Head of caudate nucleus (tissue), 42 donors: ENCODE measurements around the gene DCDC2C.

Experiments
- DNase-seq, 42 donors: peaks; one replicate each; pipeline versions ENCODE4 v3.0.0 to v3.0.0-alpha.2; 2020 to 2021; ENCODE audit warnings: mixed read lengths in 7 of 42
- intact Hi-C: fragments of 100-400 bp; cut with DNase I; formaldehyde crosslinking; loops from one replicate; pipeline ENCODE4 v1.15.0; 2022

The DCDC2C gene

DNA sequence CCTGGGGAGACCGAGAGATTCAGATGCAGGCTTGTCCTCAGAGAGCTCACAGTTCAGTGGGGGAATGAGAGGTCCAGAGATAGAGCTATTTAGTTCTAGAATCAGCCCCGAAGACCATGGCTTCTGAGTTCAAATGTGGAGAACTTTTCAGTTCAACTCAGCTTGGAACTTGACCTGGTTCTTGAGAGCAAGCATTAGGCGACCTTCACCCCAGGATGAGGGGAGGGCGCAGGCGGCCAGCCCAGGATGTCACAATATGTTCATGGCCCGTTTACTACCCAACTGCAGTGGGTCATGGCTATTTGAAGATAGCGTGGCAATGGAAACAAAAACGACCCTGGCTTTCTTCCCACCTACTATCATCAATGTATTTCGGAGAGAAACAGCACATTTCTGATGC is 33.8 kb downstream of the DCDC2C start:
- no peak for DNase-seq
- intact Hi-C loops = no loop called here

DNA sequence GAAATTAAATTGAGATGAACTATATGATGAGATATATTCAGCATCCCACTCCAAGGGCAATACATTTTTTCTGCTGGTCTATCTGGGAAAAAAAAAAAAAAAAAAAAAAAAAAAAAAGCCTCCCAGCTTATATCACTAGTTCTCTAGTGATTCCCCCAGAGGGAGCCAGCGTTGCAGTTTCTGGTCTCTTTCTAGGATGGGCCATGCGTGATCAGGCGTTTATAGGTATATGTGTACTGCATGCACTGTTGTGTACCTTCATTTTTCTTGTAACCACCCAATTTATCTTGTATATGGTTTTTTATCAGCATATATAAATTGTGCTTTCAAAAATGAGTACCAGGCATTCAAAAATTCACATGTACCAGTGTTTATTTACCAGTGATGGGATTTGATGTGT is 35.1 kb downstream of the DCDC2C start:
- intact Hi-C loops = no loop called here
- DNase-seq = no peak

DNA sequence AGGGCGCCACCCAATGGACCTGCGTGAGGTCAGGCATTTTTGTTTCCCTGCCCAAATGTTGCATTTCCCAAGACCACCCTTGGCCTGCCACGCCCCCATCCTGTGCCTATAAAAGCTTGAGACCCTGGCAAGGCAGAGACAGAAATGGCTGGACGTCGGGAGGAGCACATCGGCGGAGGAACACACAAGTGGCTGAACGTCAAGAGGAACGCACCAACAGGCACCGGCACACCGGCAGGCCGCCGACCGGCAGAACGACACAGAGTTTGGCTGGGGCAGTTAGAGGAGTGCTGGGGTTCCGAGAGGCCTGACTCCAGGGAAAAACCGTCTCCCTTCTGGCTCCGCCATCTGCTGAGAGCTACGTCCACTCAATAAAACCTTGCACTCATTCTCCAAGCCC is 35.9 kb downstream of the DCDC2C start:
- no peak for DNase-seq
- intact Hi-C loops = no loop called here

DNA sequence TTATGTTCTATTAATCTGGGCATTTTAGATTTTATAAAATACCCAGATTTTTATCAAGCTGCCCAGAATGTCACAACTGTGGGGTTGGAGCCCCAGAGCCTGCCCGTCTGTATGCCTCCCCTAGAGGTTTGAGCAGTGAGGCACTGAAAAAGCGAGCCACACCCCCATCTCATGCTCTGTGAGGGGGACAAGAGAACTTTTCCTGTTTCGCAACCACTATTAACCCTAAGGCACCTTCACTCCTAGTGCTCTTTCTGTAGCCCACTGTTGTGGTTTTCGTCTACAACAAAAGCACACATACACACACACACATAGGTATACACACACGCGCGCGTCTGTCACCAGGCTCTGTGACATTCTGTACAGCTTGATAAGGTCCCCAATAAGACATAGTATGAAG is 38.0 kb downstream of the DCDC2C start:
- intact Hi-C loops = no loop called here
- no peak for DNase-seq

DNA sequence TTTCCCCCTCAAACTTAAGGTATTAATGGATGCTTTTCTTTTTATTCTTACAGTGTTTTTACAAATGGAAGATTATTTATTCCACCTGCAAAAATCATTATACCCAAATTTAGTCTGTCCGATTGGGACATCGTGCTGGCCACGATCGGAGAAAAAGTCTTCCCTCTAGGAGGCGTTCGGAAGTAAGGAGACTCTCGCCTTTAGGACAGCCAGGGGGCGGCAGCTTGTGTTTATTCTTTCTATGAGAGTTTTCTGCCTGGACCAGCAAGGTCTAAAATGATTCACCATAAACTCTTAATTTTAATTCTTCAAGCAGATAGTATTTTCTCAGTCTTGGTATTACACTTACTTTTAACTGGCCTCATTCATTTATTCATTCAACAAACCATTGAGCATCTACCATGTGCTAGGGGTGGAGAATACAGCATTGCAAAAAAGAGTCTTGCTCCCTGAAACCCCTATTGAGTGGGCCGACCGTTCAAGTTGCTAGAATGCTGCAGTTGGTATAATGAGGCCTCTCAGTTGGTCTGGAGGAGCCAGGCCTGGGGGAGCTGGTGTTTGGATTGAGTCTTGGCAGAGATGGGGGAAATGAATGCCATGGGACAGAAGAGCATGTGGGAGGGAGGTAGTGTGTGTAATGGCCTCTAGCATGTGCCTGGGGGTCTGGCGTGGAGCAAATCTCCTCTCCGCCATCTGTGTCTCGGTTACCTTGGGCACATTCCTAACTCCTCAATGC is 38.7 kb downstream of the DCDC2C start:
- intact Hi-C loops = no loop called here
- DNase-seq = no peak

DNA sequence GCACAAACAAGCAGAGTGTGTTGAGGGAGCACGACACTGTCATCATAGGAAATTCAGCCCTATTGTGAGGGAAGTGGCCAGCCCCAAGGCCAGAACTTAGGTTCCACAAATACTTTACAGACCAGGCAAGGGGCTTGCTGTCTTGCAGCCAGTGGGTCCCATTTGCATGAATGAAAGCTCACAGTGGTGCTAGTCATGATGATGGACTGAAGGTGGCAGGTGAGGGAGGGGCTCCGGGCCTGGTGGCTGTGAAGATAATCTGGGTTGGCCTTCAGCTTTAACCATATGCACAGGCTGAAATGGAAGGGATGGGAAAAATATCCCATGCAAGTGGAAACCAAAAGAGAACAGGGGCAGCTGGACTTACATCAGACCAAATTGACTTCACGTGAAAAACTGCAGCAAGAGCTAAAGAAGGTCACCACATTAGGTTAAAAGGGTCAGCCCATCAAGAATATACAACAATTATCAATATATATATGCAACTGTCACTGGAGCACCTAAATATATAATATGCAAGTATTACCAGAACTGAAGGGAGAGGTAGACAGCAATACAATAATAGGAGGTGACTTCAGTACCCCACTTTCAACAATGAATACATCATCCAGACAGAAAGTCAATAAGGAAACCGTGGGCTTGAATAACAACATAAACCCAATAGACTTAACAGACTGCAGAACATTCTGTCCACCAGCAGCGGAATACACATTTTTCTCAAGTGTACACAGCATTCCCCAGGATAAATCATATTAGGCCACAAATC is 39.6 kb downstream of the DCDC2C start:
- intact Hi-C loops = no loop called here

DNA sequence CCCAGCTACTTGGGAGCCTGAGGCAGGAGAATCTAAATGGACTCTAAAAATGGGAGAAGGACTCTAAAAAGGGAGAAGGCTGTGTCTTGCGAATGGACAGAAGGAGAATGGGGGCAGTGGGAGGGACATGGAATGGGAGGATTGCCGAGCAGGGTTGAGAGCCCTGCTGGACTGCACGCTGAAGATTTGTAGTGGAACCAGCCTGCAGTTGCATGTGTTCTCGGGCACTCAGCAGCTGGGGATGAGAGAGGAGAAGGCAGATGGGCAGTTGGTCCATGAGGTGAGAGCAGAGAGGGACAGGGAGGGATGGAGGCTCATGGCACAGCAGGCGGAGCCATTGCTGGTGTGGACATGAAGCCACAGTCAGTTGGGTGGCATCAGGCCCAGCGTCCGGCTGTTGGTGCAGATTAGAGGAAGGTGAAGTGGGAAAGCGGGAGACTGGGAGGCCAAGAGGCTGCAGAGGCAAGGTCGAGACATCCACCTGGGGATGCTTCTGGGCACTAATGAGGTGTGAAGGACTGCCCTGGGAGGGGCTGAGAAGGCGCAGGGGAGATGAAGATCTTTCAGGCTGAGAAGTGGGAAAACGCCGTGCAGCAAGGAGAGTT is 40.7 kb downstream of the DCDC2C start:
- intact Hi-C loops = no loop called here
- DNase-seq = peak in 1 of 42 donors; percentile 39

More for the DNA sequence above, 39.6 kb downstream of the DCDC2C start:
- no peak for DNase-seq

DNA sequence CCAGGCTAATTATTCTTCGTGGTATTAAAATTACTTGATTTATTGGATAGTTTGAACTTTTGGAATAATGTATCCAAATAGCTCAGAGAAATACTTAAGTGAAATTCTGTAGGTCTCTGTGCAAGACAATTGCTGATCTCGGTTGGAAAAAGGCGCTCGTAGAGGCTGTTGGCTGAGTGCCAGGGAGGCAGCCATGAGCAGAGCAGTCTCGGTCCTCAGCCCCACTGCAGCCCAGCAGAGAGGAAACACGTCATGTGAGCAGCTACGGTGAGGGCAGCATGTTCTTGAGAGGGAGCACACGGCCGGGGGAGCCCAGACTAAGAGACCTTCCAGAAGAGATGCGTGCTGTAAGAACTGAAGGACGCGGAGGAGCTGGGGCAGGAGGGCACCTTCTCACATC is 42.5 kb downstream of the DCDC2C start:
- DNase-seq = peak in 1 of 42 donors; percentile 38
- intact Hi-C loops = no loop called here

DNA sequence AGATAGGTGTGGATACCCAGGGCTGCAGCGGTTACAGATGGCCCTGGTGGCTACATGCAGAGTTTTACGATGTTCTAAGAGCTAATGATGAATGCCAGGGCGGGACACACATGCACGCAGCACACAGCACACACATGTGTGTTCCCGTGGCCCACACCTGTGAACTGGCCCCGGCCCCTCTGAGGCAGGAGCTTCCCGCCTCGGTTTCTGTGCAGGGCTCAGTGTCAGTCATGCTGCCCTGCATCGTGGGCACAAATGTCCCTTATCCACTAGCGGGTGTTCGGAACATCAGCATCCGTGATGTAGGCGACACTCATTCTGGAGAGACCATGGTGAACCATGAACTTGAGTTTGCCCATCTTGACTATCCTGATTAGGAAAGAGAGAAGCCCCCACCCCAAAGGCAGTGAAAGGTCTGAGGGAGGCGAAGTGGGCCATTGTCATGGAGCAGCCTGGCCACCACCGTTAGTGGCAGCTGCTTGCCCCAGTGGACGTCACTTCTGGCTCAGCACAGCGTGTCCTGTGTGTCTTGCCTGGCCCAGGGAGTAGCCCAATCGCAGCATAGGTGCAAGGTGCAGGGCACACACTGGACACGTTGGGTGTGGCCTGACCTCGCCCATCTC is 43.8 kb downstream of the DCDC2C start:
- intact Hi-C loops = no loop called here
- peak in 1 of 42 donors; percentile 23 for DNase-seq

DNA sequence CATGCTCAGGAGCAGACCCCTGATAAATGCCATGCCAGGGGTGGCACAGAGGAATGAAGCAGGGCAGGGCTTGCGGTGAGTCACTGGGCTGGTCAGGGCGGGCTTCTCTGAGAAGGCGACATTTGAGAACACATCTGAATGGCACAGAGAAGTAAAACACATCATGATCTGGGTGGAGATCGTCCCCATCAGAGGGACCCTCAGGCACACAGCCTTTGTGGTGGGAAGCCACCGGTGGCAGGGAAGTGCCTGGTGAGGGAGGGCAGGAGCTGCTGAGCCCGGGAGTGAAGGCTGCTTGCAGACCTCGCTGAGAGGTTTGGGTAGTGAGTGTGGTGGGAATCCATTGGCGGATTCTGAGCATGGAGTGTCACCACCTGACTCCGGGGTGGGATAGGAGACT is 44.5 kb downstream of the DCDC2C start:
- intact Hi-C loops = no loop called here
- peak in 1 of 42 donors; percentile 23 for DNase-seq

DNA sequence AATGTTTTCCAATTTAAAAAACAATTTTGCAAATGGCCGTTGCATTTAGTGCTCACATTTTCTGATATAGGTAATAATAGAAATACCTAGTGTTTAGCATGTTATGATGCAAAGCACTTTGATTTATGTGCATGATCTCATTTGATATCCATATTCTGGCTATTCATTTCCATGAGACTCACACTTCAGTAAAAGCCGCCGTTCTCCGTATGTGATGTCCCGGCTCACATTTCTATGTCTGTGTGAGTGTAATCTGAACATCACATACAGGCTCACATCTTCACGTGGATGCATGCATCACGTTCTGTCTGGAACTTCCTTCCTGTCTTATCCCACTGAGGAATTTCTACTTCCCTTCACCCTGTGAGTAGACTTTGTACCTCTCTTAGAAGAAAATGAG is 45.8 kb downstream of the DCDC2C start:
- intact Hi-C loops = no loop called here
- DNase-seq = peak in 1 of 42 donors; percentile 1

DNA sequence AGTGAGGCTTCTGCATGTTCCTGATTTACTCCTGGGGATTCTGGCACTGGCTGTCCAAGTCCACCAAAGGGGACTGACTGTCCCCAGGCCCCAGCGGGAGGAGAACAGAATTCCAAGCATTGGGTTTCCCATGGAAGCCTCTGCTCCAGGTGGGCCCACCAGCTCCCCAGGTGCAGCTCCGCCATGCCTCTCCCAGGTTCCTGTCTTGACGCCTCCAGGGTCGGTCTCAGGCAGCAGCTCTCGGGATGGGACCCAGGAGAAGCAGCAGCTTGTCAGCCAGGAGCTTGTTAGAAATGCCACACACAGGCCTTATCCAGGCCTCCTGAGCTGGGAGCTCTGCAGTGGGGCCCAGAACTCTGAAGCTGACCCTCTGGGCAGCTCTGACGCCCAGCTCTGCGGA is 47.9 kb downstream of the DCDC2C start:
- intact Hi-C loops = no loop called here
- peak in 1 of 42 donors; percentile 34 for DNase-seq

DNA sequence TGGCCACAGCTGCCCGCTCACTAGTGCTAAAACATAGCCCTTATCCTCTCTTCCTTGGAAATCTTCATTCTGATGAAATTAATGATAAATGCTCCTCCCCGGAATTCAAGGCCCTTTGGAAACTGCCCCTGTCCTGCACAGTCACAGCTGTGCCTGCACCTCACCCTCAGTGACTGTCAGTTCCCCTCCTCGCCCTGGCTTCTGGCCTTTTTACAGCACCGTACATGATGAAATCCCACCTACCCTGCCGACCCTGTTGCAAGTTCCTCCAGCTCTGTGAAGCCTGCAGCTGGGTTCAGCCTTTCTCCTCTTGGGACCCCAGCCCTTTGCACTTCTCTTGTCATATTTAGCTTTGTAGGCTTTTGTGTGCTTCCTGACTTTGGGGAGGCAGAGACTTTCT is 48.4 kb downstream of the DCDC2C start:
- intact Hi-C loops = no loop called here
- peak in 1 of 42 donors; percentile 38 for DNase-seq

DNA sequence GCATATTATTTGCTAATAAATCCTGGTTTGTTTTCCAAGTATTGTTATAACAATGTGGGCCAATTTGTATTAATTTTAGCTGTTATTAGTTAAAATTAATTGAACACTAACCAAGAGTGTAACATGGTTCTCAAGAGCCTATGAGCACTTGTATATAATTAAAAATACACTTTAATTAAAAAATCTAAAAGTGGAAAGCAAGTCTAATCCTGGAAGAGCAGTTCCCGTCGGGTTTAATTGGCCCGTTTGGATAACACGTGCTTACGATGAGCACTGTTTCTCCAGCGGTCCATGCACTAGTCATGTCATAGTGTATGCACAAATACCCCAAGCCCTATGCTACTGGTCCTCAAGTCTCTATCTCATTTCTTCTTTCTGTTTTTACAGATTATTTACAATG is 49.0 kb downstream of the DCDC2C start:
- no peak for DNase-seq
- intact Hi-C loops = no loop called here

DNA sequence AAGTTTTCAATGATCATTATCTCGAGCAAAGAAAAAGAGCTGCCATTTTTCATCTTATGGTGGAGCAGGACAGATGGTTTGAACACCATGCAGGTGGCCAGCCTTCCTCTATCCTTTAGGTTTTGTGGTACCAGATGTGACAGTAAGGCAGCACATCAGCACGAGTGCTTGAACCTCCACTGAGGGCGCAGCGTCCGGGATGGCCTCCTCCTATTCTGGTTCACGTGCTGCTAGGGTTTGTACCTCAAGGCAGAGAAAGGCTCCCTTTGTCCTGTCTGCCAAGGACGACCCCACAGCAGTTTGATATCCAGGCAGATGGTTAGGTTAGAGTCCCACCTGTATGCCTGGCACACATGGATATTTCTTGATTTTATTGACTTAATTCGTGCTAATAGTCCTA is 50.2 kb downstream of the DCDC2C start:
- intact Hi-C loops = no loop called here
- DNase-seq = peak in 1 of 42 donors; percentile 36

DNA sequence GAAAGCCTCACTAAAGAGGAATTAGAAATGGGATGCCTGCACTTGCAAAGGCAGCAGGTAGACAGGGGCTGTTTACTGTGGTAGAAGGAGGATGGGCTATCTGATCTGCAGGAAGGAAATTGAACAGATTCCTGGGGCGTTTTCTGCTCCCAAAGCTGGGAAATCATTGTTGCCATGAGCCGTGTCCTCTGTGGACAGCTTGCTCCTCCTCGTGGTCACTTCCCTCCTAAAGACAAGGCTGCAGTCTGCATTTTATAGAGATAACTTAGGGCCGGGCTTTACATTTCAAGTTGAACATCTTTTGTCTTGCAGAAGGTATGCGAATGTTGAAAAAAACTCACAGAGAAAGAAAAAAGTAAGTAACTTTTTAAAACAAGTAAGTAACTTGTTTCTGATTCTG is 50.9 kb downstream of the DCDC2C start:
- intact Hi-C loops = no loop called here
- DNase-seq = no peak

DNA sequence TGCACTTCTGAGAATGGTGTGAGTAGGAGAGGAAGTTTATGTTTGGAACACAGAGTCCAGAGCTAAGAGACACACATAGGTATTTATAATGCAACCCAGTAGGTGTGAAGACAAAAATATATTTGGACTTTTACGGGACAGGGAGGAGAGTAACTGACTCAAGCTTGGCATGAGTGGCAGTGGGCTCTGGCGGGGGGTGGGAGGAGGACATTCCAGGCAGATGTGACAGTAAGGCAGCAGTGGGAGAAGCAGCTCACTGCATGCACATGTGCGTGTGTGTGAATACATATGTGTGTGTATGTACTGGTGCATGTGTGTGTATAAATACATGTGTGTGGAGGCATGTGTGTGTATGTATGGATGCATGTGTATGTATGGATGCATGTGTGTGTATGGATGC is 51.4 kb downstream of the DCDC2C start:
- no peak for DNase-seq
- intact Hi-C loops = no loop called here

DNA sequence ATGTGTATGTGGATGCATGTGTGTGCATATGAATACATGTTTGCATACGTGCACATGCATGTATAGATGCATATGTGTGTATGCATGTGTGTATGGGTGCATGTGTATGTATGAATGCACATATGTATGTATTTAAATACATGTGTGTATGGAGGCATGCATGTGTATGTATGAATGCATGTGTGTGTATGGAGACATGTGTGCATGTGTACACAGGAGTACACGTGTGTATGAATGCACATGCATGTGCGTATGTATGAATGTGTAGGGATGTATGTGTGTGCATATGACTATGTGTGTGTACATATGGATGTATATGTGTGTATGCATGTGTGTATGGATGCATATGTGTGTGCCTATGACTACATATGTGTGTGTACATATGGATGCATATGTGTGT is 51.9 kb downstream of the DCDC2C start:
- intact Hi-C loops = no loop called here
- no peak for DNase-seq

DNA sequence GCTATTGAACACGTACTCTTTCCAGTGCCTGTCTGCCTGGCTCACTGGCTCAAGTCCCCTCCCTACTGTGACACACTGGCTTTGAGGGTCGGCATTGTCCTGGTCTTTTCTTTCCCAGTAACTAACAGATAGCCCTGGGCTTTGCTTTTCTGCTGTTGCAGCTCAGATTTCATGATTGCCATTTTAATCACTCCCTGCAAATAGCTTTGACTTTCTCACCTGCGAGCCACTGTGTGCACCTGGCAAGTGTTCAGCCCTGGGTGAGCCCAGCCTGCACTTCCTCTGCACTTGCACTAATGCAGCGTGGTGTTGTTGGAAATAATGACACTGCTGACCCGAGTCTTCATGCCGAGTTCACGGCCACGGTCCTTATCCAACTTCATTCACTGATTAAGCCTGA is 52.9 kb downstream of the DCDC2C start:
- no peak for DNase-seq
- intact Hi-C loops = no loop called here

DNA sequence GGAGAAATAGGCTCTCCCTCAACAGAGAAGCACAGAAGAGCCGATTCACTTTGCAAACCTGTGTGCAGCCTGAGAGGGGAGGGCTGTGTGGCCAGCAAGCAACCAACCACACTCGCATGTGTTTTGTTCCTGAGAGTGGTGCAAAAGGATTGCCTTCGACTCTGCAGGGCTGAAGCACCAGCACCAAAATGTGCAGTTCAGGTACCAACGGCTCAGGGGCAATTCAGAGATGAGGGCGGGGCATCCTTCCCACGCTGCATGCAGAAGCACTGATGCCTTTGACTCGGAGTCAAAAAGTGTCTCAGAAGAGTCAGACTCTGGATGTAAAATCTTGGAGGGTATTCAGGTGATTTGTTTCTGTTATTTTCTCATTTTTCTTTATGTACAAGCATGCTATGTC is 55.5 kb downstream of the DCDC2C start:
- peak in 20 of 42 donors; percentile 10 to 72 (median 28) for DNase-seq
- intact Hi-C loops = no loop called here
